Nephron progenitor cell (in vitro differentiated cells): ENCODE measurements around the gene ZBTB24.

Source experiments
- DNase-seq: peaks from one replicate; pipeline ENCODE4 v3.0.0; 2021
- H3K27ac Mint-ChIP-seq: 2 replicates; pipeline ENCODE4 v1.8.0; 2021; ENCODE audit warnings: mild to moderate bottlenecking, moderate library complexity, mixed read lengths
- H3K27me3 Mint-ChIP-seq: 2 replicates; pipeline ENCODE4 v1.8.0; 2021; ENCODE audit warnings: mild to moderate bottlenecking, low read depth, mixed read lengths; ENCODE audit not compliant: poor library complexity
- H3K36me3 Mint-ChIP-seq: 2 replicates; pipeline ENCODE4 v1.8.0; 2021; ENCODE audit warnings: low read depth, mixed read lengths
- H3K4me1 Mint-ChIP-seq: 2 replicates; pipeline ENCODE4 v1.8.0; 2021; ENCODE audit warnings: mixed read lengths
- H3K4me3 Mint-ChIP-seq: 2 replicates; pipeline ENCODE4 v1.8.0; 2021; ENCODE audit warnings: mild to moderate bottlenecking, moderate library complexity, mixed read lengths
- H3K9me3 Mint-ChIP-seq: 2 replicates; pipeline ENCODE4 v1.8.0; 2021; ENCODE audit warnings: mild to moderate bottlenecking, moderate library complexity, mixed read lengths
- CTCF ChIP-seq: fragments of 200-600 bp; sonication (generic); IDR thresholded peaks from 2 replicates; pipeline ENCODE4 v1.5.0; 2021; ENCODE audit warnings: antibody characterized with exemption

Gene ZBTB24

DNA sequence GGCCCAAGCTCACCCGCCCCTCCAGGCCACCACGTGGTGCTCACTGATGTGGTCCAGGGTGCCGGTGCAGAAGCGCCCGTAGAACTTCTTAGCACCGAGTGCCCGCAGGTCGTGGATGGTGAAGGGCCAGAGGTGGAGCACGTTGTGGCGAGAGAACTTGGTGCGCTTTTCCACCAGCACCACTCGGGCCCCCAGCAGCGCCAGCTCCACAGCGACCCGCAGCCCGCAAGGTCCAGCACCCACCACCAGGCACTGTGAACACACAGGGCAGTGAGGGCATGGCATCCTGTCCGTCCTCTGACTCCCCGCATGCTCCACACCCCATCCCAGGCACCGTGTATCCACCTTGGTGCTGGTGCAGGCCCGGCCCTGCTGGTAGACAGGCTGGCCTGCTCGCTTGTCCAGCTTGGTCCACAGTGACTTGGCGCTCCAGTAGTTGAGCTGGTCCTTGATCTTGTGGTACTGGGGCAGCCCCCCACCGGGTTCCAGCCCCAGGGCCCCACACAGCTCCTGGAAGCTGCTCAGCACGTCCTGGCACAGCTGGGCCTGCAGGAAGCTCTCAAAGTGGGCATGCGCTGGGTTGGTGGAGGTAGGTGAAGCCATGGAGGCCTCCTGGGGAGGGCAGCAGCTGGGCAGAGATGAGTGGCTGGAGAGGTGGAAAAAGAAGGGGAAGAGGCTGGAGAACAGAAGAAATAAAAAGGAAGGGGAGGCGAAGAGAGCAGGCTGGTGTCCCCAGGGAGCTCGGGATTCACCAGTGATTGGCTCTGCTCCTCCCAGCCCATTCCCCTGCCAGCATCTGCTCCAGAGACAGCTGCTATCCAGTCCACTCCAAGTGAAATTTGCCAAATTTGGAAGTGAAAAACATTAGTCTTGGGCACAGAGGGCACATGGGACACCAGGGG is 29.2 kb downstream of the ZBTB24 start:
- H3K4me3 Mint-ChIP-seq, result peak overlapping the region; percentile 72
- no peaks in the 10 kb centered on the region for H3K9me3 Mint-ChIP-seq
- H3K36me3 Mint-ChIP-seq, result peaks cover 4% of the 10 kb centered on the region
- TF ChIP-seq CTCF, result no peak
- H3K27me3 Mint-ChIP-seq, result peaks cover 9% of the 10 kb centered on the region
- peak; percentile 25 for DNase-seq
- no peak overlapping the region for H3K27ac Mint-ChIP-seq
- peaks cover 26% of the 10 kb centered on the region for H3K4me1 Mint-ChIP-seq

DNA sequence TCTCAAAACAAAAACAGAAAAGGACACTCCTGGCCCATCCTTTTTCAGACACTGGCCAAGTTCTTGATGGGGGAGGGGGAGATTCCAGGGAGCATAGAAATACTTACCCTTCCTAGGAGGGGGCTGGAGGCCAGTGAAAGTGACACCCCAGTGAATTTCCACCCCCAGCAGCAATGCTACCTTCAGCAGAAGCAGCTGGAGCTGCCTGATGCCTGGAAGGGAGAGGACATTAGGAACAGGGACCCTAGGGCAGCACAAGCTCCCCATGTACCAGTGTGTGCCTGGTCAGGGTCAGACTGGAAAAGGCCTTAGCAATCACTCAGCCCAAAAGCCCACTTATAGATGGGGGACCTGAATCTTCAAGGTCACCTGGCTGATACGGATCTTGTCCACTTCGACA is 29.9 kb downstream of the ZBTB24 start:
- Mint-ChIP-seq H3K4me1 (peaks cover 26% of the 10 kb centered on the region), H3K36me3 (peaks cover 4% of the 10 kb centered on the region), H3K4me3 (no peak overlapping the region), H3K9me3 (no peaks in the 10 kb centered on the region), H3K27ac (no peak overlapping the region), H3K27me3 (peaks cover 9% of the 10 kb centered on the region)
- no peak for TF ChIP-seq CTCF
- no peak for DNase-seq

- peaks cover 4% of the 10 kb centered on the region for H3K36me3 Mint-ChIP-seq
- TF ChIP-seq CTCF, result no peak
- H3K9me3 Mint-ChIP-seq, result no peaks in the 10 kb centered on the region
- H3K27ac Mint-ChIP-seq, result no peak overlapping the region
- peaks cover 21% of the 10 kb centered on the region for H3K4me1 Mint-ChIP-seq
- no peak overlapping the region for H3K4me3 Mint-ChIP-seq
- DNase-seq, result no peak
- peaks cover 3% of the 10 kb centered on the region for H3K27me3 Mint-ChIP-seq
These were observed 30.8 kb downstream of the ZBTB24 start for GRCh38 chr6:109452181-109452580.

GRCh38 chr6:109451376-109451775 is 31.6 kb downstream of the ZBTB24 start:
- no peak for TF ChIP-seq CTCF
- Mint-ChIP-seq H3K9me3 (no peaks in the 10 kb centered on the region), H3K36me3 (peaks cover 8% of the 10 kb centered on the region), H3K27ac (no peak overlapping the region), H3K4me3 (no peak overlapping the region), H3K27me3 (no peaks in the 10 kb centered on the region), H3K4me1 (peaks cover 14% of the 10 kb centered on the region)
- no peak for DNase-seq

DNA sequence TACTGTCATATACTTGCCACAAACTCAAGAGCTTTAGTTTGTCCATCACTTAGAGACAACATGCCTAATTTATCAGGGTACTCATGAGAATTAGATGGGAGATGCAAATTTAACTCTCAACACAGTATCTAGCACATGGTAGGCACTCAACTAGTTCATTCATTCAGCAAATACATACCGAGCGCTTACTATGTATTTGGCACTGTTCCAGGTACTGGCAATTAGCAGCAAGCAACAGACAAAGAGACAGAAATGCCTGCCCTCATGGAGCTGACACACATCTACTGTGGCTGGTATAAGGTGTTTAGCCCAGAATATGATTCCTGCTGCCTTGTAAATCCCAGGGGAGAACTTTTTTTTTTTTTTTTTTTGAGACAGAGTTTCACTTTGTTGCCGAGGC is 32.2 kb downstream of the ZBTB24 start:
- no peak for DNase-seq
- Mint-ChIP-seq H3K4me3 (no peak overlapping the region), H3K9me3 (no peaks in the 10 kb centered on the region), H3K36me3 (peaks cover 9% of the 10 kb centered on the region), H3K27ac (no peak overlapping the region), H3K27me3 (no peaks in the 10 kb centered on the region), H3K4me1 (peaks cover 11% of the 10 kb centered on the region)
- no peak for TF ChIP-seq CTCF
